HepG2 (cell line): ENCODE results near the gene SFTA2. TPM values are rescaled to one million over a fixed set of nuclear protein-coding genes. Genes with fewer than 3 reads are reported as not detected.

Experiments used
- ATAC-seq: fragments of 200-7000 bp; cut with Tn5 transposase; 3 replicates; pipeline ENCODE4 v1.9.1; 2020; ENCODE audit warnings: mild to moderate bottlenecking, moderate library complexity
- BruUV-seq: library from RNA; stranded (reverse); fragments of 400-500 nt; replicated peaks from 2 replicates; lab custom pipeline; 2021; lab: Mats Ljungman, UMichigan
- CTCF ChIA-PET: fragments of 300-600 bp; formaldehyde crosslinking; extraction: SDS; loops from one replicate; lab custom pipeline; 2021; ENCODE audit warnings: low total read pairs, inconsistent platforms, low intra/inter-chr PET ratio; lab: Yijun Ruan, JAX
- POLR2A ChIA-PET: fragments of 350-600 bp; sonication (Branson Sonifier 250); formaldehyde crosslinking; loops from one replicate; lab custom pipeline; 2020; ENCODE audit warnings: antibody characterized with exemption, inconsistent platforms; lab: Yijun Ruan, JAX
- DNase-seq: peaks from one replicate; pipeline ENCODE4 v3.0.0-alpha.2; 2015; ENCODE audit warnings: low spot score
- FAIRE-seq: peaks from 3 replicates; lab custom pipeline; 2011; peaks lifted over from hg19 to GRCh38; lab: Jason Lieb, UNC
- H2AFZ ChIP-seq: one replicate; pipeline ENCODE4 v1.6.1; 2011; ENCODE audit warnings: low read length, inconsistent platforms
- H3K27ac ChIP-seq: fragments of 300-600 bp; 3 replicates; pipeline ENCODE4 v1.8.0; 2011; ENCODE audit warnings: mixed run types, mild to moderate bottlenecking, mixed read lengths, low read length, inconsistent platforms; ENCODE audit not compliant: insufficient read depth; ENCODE audit errors: extremely low read length
- H3K27me3 ChIP-seq, 2 experiments: fragments of 200-600 bp in 1 of 2; 2 replicates in 1 of 2; 3 replicates in 1 of 2; pipeline versions ENCODE4 v1.6.0 to v1.8.0; 2011; ENCODE audit warnings: low read length in 2 of 2, mild to moderate bottlenecking in 2 of 2, moderate library complexity in 2 of 2, inconsistent platforms in 1 of 2; ENCODE audit not compliant: insufficient read depth in 2 of 2, control insufficient read depth in 1 of 2
- H3K36me3 ChIP-seq, 2 experiments: fragments of 200-600 bp in 1 of 2; replicated peaks in 1 of 2; 2 replicates in 1 of 2; 3 replicates in 1 of 2; pipeline versions ENCODE4 v1.5.1 to v1.8.0; 2011; ENCODE audit warnings: low read length in 2 of 2, inconsistent platforms in 1 of 2; ENCODE audit not compliant: insufficient read depth in 2 of 2, control insufficient read depth in 1 of 2
- H3K4me1 ChIP-seq: 2 replicates; pipeline ENCODE4 v1.5.1; 2012; ENCODE audit warnings: low read length, inconsistent platforms; ENCODE audit not compliant: insufficient read depth
- H3K4me2 ChIP-seq: 2 replicates; pipeline ENCODE4 v1.6.0; 2011; ENCODE audit warnings: low read depth, low read length, inconsistent platforms
- H3K4me3 ChIP-seq, 3 experiments: fragments of 200-600 bp in 1 of 3; sonication (generic), shearing (Covaris generic) in 1 of 3; replicated peaks in 1 of 3; 2 replicates each; pipeline ENCODE4 v1.5.1; 2011 to 2016; ENCODE audit warnings: low read length in 3 of 3, inconsistent platforms in 2 of 3, low read depth in 2 of 3, mild to moderate bottlenecking in 2 of 3, control low read depth in 1 of 3, mixed read lengths in 1 of 3; ENCODE audit not compliant: insufficient read depth in 1 of 3
- H3K79me2 ChIP-seq: one replicate; pipeline ENCODE4 v1.6.1; 2011; ENCODE audit warnings: low read length, inconsistent platforms; ENCODE audit not compliant: insufficient read depth
- H3K9ac ChIP-seq: 2 replicates; pipeline ENCODE4 v1.6.0; 2011; ENCODE audit warnings: mild to moderate bottlenecking, low read depth, low read length, inconsistent platforms; ENCODE audit not compliant: insufficient read depth
- H3K9me3 ChIP-seq: 2 replicates; pipeline ENCODE4 v1.5.1; 2012; ENCODE audit warnings: mild to moderate bottlenecking, low read length
- H4K20me1 ChIP-seq: 2 replicates; pipeline ENCODE4 v1.6.0; 2011; ENCODE audit warnings: inconsistent platforms, mild to moderate bottlenecking, low read length, moderate library complexity; ENCODE audit not compliant: insufficient read depth
- GMEB1 ChIP-seq: sonication (generic); formaldehyde crosslinking; IDR thresholded peaks from 2 replicates; pipeline ENCODE4 v1.5.1; 2020; ENCODE audit warnings: missing genetic modification reagents, mild to moderate bottlenecking, borderline replicate concordance
- KLF12 ChIP-seq: sonication (generic); formaldehyde crosslinking; IDR thresholded peaks from 2 replicates; pipeline ENCODE4 v1.4.0; 2020; ENCODE audit warnings: missing genetic modification reagents, borderline replicate concordance
- NR2F6 ChIP-seq, 2 experiments: IDR thresholded peaks; 2 replicates each; pipeline ENCODE4 v1.6.1; 2016; ENCODE audit warnings: antibody characterized with exemption in 1 of 2, mild to moderate bottlenecking in 1 of 2
- PTBP1 ChIP-seq: fragments of 200-400 bp; formaldehyde crosslinking; IDR thresholded peaks from 2 replicates; pipeline ENCODE4 v1.6.1; 2018; ENCODE audit warnings: low read length, low read depth; ENCODE audit not compliant: poor library complexity, severe bottlenecking
- RCOR2 ChIP-seq: IDR thresholded peaks from 2 replicates; pipeline ENCODE4 v1.6.1; 2016; ENCODE audit warnings: missing biosample characterization, missing genetic modification reagents
- RFX3 ChIP-seq: IDR thresholded peaks from 2 replicates; pipeline ENCODE4 v1.6.1; 2016; ENCODE audit warnings: missing biosample characterization, missing genetic modification reagents
- ZBTB38 ChIP-seq: sonication (generic); formaldehyde crosslinking; IDR thresholded peaks from 2 replicates; pipeline ENCODE4 v1.5.1; 2020; ENCODE audit warnings: mild to moderate bottlenecking, missing genetic modification reagents
- ZBTB4 ChIP-seq: sonication (generic); formaldehyde crosslinking; IDR thresholded peaks from 2 replicates; pipeline ENCODE4 v1.4.0; 2020; ENCODE audit warnings: missing genetic modification reagents, mild to moderate bottlenecking, borderline replicate concordance
- ZBTB42 ChIP-seq: sonication (generic); formaldehyde crosslinking; IDR thresholded peaks from 2 replicates; pipeline ENCODE4 v1.5.0; 2020; ENCODE audit warnings: mild to moderate bottlenecking, missing genetic modification reagents
- ZBTB8A ChIP-seq: sonication (generic); formaldehyde crosslinking; IDR thresholded peaks from 2 replicates; pipeline ENCODE4 v1.4.0; 2020; ENCODE audit warnings: mild to moderate bottlenecking, low read depth, missing genetic modification reagents, borderline replicate concordance
- ZNF276 ChIP-seq: sonication (generic); formaldehyde crosslinking; IDR thresholded peaks from 2 replicates; pipeline ENCODE4 v1.4.0; 2020; ENCODE audit warnings: mild to moderate bottlenecking, low read depth, missing genetic modification reagents
- ZNF615 ChIP-seq: sonication (generic); formaldehyde crosslinking; IDR thresholded peaks from 2 replicates; pipeline ENCODE4 v1.5.0; 2020; ENCODE audit warnings: mild to moderate bottlenecking, missing genetic modification reagents, borderline replicate concordance
- ZNF749 ChIP-seq: sonication (generic); formaldehyde crosslinking; IDR thresholded peaks from 2 replicates; pipeline ENCODE4 v1.8.0; 2022; ENCODE audit warnings: mild to moderate bottlenecking, missing genetic modification reagents, moderate library complexity, borderline replicate concordance
- WGBS: methylation state at CpG from one replicate; pipeline ENCODE4 v1.1.6; 2017; ENCODE audit warnings: low lambda C conversion rate; 5-methylcytosine and 5-hydroxymethylcytosine counted together
- in situ Hi-C: cut with HindIII; loops from 2 replicates; pipeline ENCODE4 v1.10.0; 2017; ENCODE audit warnings: low pct_unique_long_range_greater_than_20kb; ENCODE audit not compliant: extremely low pct_ligation_motif_present
- intact Hi-C: fragments of 100-400 bp; cut with micrococcal nuclease; formaldehyde crosslinking; loops from one replicate; pipeline ENCODE4 v1.10.0; 2022; ENCODE audit not compliant: unreplicated experiment
- polyA plus RNA-seq, 8 experiments: library from polyadenylated mRNA; depleted of rRNA in 3 of 8; stranded (reverse) in 7 of 8; unstranded in 1 of 8; fragments of >200 nt; fragmentation: Illumina TruSeq in 4 of 8; extraction: Trizol in 4 of 8; gene quantifications; 2 replicates each; pipeline versions ENCODE4 v1.2.1 to v1.2.3, GENCODE V29; 2011 to 2016; ENCODE audit warnings: low read depth in 4 of 8, missing spikeins in 1 of 8, mixed read lengths in 1 of 8; ENCODE audit not compliant: insufficient read depth in 1 of 8
- total RNA-seq, 5 experiments: library from RNA; depleted of rRNA; stranded (reverse); fragments of >200 nt; fragmentation: Illumina TruSeq; extraction: Trizol; gene quantifications; 2 replicates each; pipeline ENCODE4 v1.2.3, GENCODE V29; 2016; ENCODE audit warnings: low read depth in 1 of 5

The SFTA2 gene
- total and polyA plus RNA-seq, 2 of the 13 experiments (the other 11 are each of a cell fraction or from before 2014, with no cell fraction given), result not detected

GRCh38 chr6:30913721-30914075, 18.3 kb downstream of the SFTA2 start:
- peaks cover 21% of the 10 kb centered on the region for H3K79me2 ChIP-seq
- H4K20me1 ChIP-seq, result no peaks in the 10 kb centered on the region
- peak overlapping the region; percentile 97 for H3K4me2 ChIP-seq
- no peak; the same call in 2 of the 3 replicates for ATAC-seq
- H3K9ac ChIP-seq, result peak overlapping the region; percentile 43; the same call in 1 of the 2 replicates
- CTCF ChIA-PET, result interaction anchor here (2.1 to 3.1 kb wide), 2 partner anchors 155 to 166 kb away, joined by 9 read pairs; no protein-coding TSS in a partner anchor
- no peaks in the 10 kb centered on the region for H3K9me3 ChIP-seq
- peak overlapping the region in 1 of 3 experiments; percentile 32; a peak in 1 of 6 replicates for H3K4me3 ChIP-seq
- DNase-seq, result no peak
- no peaks in the 10 kb centered on the region; a peak in 1 of 5 replicates for H3K27me3 ChIP-seq
- no peak overlapping the region for H2AFZ ChIP-seq
- in situ Hi-C loops (no loop called here), intact Hi-C loops (loop anchor here (1.0 to 2.0 kb wide), 3 partner anchors 85 to 174 kb away; no protein-coding TSS in a partner anchor)
- no peak for FAIRE-seq
- BruUV-seq, result no TSS peak
- peaks cover 37% of the 10 kb centered on the region for H3K4me1 ChIP-seq
- 52% methylated on average over 31 of the region's 31 CpGs for WGBS
- peak overlapping the region; percentile 61 for H3K27ac ChIP-seq
- POLR2A ChIA-PET, result interaction anchor here (0.7 to 3.4 kb wide), 24 partner anchors 8 to 628 kb away, joined by 3 to 24 read pairs (median 4); partner anchors contain the start of genes DDR1, DDX39B, GNL1 and MDC1
- H3K36me3 ChIP-seq, result peaks cover 12 to 46% of the 10 kb centered on the region in 2 experiments
- TF ChIP-seq KLF12 (CRISPR knock-in tag) (no peak), ZBTB4 (peak; percentile 74; the same call in 1 of the 2 replicates), ZNF615 (CRISPR knock-in tag) (no peak), RFX3 (CRISPR knock-in tag) (no peak), RCOR2 (CRISPR knock-in tag) (no peak), ZBTB8A (no peak), PTBP1 (peak; percentile 23), NR2F6 (IDR thresholded peaks at IDR 0.05) (no peak), NR2F6 (CRISPR knock-in tag; IDR thresholded peaks at IDR 0.05) (no peak), GMEB1 (CRISPR knock-in tag) (no peak), ZBTB42 (CRISPR knock-in tag) (no peak), ZNF276 (CRISPR knock-in tag) (no peak), ZNF749 (CRISPR knock-in tag) (no peak), ZBTB38 (CRISPR knock-in tag) (peak; percentile 99)
